Bone marrow (tissue), 2 donors: ENCODE measurements around the gene MICB.
"Not testable (repeated sequence)": the region's sequence is repeated elsewhere in the genome, so short reads cannot be mapped to it uniquely, and the experiment has no call there.

Source experiments
- DNase-seq, 2 donors: peaks; one replicate each; lab custom pipeline; 2025; lab: John Stamatoyannopoulos, UW

The MICB gene

DNA sequence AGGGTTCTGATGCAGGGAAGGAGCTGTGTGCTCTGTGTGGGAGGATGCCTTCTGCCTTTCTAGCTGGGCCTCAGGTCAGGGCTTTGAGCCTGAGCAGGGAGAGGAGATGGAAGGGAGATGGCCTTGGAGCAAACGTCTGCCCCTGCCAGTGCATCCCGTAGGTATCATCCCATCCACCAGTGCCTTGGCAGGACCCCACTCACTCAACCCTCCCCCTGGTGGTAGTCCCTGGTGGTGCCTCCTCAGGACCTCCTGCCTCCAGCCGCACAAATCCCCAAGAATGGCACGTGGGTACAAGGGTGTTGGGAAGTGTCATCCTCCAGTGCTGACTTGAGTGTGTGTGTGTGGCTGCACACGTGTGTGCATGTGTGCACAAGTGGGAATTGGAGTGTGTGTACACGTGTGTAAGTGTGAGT lies 23.1 kb upstream of the MICB start:
- DNase-seq: no peak

DNA sequence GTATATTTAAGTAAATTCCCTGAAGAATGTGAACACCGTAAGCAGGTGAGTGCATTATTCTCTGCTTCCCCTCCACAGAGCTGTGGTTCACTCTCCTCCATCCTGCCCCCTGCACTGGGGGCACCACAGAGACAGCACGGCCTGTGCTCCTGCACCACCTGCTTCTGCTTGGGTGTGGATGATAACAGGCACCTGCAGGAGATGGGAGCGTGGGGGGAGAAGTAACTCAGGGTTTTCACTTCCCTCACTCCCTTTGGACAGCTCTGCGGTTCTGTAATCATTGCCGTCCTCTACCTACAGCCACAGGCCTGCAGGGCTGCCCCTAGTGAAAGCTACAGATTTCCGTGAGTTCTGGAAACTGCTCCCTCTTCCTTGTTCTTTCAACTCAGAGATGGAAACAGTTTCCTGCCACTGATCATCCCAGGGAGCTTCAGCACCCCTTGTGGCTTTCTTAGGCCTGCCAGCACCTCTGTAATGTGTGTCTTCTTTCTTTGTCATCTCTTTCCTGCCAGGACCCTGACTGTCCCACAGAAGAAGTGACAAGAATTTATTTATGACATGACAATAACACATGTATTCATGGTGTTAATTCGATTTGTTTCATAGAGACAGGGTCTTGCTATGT lies 21.3 kb upstream of the MICB start:
- DNase-seq: no peak

DNA sequence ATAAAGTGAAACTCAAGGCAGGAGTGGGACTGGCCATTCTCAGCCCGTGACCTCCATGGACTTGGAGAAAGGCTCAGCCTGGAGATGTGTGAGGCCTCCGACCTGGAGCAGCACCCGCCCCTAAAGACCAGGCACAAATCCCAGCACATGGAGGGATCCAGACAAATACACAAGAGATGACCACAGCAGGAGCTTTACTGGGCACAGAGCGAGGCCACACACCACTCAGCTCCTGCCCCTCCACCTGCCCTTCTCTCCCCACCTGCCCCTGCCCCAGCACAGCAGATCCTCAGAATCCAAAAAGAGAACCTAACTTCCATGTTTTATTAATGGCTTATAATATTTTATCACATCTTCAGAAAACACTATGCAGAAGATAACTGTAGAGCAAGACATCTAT lies 20.4 kb upstream of the MICB start:
- no peak for DNase-seq

DNA sequence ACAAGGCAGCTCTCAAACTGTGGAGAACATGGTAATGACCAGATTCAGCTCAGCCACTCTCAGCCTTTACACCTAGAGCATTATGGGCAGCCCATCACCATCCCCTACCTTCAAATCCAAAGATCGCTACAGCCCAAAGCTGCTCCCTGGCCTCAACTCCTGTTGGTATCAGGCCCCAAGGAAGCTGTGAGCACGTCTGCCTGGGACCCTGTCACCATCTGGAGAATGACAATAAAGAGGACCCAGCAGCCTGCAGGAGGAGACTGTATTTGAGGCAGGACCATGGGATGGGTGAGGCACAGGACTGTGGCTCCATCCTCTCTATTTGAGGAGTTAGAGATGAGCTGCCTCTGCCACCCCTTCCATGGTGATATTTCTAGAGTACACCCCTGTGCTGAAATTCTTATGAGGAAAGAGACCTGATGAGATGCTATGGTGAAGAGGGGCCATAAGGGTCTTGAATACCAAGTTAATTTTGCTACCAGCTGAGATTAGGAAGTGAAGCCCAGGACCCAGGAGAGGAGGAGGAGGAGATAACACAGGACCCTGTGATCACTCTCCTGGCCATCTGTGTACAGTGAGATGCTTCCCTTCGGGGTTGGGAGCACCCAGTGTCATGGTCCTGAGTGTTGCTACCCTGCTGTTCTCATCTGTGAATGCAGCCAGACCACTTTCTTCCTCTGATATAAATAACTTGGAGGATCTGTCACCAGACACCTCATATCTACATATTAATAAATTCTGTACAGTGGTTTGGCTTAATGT lies 19.6 kb upstream of the MICB start:
- DNase-seq: no peak

DNA sequence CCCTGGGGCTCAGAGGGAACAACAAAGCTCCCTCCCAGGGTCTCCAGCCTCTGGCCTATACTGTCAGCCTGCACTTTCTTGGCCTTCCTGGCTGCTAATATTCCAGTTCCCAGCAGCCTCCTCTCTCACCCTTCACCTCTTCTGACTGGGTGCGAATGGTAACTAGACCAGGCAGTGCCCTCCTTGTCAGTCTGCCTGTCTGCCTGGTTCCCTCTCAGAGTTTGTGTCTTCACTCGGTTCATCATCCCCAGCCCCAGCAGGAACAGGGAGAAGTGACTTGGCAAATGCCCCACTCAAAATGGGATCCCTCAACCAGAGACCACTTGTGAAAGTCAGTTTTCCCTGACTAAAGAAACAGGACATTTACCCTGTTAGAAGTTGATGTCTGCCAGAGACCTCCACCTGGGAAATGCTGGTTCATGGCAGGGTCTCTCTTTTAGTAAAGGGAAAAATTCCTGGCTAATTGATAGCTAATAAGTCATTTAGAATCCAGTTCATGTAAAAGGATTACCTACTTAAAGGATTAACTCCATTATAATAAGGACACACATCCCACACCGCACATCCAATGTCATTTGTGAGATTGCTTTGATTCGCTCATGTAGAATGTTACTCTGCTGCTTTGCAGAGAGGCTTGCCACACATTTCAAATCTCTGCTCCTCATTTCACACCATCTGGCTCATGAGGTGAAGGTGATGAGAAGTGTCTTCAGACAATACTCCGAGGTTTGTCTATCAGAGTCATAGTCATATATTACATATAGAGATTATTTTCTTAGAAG lies 18.6 kb upstream of the MICB start:
- DNase-seq: no peak

DNA sequence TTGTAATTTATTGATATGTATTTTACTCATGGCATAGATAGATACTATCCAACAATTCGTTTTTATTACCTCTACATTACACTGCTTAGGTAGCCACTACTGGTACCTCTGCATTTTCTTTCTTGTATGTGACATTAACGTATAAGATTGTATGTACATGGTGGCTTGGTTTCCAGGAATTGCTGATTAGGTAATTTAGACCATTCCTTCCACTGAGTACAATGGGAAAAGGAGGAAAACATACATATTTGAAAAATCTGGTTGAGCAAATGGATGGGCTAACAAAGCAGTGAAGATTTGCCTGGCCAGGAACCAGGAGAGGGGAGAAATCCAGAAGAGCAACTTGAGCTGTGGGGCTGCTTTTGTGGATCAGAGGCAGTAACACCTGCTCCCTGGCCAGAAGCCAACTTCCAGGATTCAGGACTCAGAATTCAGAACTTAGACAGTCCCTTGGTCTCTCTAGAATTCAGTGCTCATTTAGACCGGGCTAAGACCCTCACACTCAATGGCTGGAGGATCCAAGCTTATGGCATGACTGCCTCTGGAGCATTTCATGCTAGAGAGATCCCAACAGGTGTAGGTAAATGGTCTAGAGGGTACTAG lies 17.9 kb upstream of the MICB start:
- no peak for DNase-seq

DNA sequence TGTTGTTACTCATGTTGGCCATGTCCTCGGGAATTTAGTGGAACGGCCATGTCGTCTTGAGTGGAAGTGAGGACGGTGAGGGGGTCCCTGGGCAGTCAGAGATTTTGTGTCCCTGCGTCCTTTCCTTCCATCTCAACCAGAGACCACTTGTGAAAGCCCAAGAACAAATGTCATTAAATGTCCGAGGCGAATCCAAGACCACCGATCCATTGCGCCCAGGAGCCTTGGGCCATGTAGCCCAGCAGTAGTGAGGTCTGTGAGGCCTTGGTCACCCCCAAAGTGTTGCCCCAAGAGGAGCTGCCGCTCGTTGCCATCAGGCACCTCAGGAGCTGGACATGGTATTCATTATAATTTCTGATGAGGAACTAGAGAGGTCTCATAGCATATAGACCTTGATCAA lies 17.4 kb upstream of the MICB start:
- DNase-seq: no peak

DNA sequence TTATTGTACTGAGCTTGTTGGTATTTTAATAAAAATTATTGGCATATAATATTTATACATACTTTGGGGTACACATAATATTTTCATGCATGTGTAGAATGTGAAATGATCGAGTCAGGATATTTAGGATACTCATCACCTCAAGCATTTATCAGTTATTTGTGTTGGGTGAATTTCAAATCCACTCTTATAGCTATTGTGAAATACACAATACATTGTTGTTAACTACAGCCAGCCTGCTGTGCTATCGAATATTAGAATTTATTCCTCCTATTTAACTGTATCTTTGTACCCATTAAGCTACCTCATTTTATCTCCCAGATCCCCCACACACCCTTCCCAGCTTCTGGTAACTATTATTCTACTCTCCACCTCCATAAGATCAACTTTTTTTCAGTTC lies 14.6 kb upstream of the MICB start:
- no peak for DNase-seq

DNA sequence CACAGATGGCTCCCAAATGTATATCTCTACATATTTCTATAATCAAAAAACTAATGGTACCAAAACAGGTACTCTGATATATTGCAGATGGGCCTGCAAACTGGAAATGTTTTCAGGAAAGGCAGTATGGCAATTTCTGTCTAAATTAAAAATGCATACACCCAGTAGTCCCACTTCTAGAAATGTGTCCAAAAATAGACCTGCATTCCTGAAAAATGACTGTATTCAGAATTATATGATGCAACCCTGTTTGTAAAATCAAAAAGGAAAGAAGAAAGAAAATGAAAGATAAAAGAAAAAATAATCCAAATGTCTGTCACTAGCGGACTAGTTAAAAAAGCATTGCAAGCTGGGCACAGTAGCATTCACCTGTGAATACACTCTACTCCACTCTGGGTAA lies 12.9 kb upstream of the MICB start:
- DNase-seq: no peak

- DNase-seq: not testable (repeated sequence)
These were observed 11.7 kb upstream of the MICB start for GRCh38 chr6:31486065-31486837.

- not testable (repeated sequence) for DNase-seq
These were observed 10.3 kb upstream of the MICB start for GRCh38 chr6:31487674-31488073.

GRCh38 chr6:31489086-31489485 lies 8.9 kb upstream of the MICB start:
- DNase-seq: no peak

DNA sequence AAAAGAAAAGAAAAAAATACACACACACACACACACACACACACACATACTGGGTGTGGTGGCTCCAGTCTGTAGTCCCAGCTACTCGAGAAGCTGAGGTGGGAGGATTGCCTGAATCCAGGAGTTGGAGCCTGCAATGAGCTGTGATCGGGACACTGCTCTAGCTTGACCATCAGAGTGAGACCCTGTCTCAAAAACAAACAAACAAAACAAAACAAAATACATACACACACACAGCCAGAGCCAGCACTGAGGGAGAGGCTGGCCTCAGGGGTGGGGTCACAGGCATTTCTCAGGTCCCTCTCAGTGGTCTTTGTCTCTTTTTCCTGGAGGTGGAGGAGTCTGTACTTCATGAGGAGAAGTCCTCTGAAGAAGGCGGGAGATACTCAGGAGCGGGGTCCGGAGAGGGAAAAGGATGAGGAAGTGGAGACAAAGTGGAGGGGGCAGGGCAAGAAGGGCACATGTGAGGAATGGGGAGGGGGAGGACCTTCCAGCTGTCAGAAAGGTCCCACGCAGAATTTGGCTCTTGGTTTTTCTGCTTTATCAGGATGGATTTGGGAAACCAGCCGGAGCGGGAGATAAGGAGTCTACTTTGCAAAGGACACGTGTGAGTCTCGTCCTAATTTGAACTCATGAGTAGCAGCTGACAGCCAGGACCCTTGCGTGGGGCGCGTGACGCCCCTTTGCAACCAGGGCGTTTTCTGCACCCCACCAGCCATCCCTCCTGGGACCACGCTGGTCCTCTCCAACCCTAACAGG lies 7.7 kb upstream of the MICB start:
- DNase-seq: no peak

GRCh38 chr6:31493550-31493874 lies 4.4 kb upstream of the MICB start:
- DNase-seq: not testable (repeated sequence)

DNA sequence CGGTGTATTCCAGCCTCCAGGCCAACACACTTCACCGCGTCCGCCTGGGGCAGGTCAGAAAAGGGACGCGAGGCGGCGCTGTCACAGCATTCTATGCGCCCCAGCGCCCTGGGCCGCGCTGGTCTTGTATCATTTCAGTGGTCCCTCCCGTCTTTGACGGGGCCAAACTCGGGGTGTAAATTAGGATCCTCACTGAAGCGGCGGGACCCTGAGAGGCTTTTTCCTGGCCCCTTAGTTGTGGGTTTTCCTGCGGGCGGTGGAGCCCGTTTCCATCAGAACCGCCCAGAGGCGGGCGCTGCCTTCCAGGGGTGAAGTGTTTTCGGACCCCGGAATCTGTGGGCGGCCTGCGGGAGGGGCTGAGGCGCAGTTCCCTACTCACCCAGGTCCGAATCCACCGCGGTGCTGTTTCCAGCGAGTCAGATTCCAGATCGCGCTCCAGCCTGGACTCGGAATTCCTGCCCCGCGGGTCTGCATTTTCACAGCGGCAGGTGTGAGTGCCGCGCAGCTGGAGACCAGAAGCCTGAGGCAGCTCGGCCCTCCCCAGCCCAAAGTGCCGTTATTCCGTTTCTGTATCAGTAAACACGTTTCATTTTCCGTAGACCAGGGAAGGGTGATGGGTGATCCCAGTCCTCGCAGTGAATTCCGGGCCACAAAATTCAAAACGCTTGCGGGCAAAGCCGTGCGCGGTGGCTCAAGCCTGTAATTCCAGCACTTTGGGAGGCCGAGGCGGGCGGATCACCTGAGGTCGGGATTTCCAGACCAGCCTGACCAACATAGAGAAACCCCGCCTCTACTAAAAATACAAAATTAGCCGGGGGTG lies 3.9 kb upstream of the MICB start:
- peak; percentile 56 to 80 for DNase-seq

DNA sequence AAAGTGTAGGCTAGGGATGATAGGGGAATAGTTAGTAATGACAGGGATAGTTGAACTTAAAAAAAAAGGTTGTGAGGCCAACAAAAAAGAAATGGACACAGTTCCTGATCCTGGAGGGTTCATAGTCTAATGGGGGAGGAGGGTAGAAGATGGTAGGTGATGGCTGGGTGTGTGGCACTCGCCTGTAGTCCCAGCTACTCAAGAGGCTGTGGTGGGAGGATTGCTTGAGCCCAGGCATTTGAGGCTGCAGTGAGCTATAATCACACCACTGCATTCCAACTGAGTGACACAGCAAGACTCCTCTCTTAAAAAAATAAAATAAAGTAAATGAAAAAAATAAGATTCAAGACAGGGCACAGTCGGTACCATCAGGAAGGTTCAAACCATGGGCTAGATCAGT lies 2.4 kb upstream of the MICB start:
- no peak for DNase-seq

DNA sequence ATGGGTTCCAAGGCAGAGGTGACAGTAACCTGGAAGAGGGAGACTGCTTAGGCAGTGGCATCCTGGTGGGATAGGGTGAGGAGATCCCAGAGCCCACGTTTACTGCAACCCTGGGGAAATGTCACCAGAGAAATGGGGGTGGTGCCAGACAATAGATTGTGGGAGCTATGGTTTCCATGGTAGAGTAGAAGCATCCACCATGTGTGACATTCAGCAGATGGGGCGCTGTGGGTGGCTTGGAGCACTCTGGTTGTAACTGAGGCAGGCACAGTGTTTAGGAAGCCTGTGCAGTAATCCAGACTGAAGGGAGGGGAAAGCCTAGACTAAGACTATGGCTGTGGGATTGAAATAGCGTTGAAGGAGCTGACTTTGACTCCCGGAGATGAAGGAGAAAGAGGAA lies 1.1 kb upstream of the MICB start:
- DNase-seq: not testable (repeated sequence)

GRCh38 chr6:31498748-31499147 lies 803 bp downstream of the MICB start:
- DNase-seq: no peak

GRCh38 chr6:31499648-31500047 lies 1.7 kb downstream of the MICB start:
- DNase-seq: not testable (repeated sequence)

DNA sequence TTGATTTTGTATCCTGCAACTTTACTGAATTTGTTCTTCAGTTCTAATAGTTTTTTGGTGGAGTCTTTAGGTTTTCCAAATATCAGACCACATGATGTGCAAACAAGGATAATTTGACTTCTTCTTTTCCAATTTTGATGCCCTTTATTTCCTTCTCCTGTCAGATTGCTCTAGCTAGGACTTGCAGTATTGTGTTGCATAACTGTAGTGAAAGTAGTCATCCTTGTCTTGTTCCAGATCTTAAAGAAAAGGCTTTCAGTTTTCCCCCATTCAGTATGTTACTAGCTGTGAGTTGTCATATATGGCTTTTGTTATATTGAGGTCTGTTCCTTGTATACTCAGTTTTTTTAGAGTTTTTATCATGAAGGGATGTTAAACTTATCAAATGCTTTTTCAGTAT lies 4.6 kb downstream of the MICB start:
- DNase-seq: peak in 1 of 2 donors; percentile 3
